Trophoblast cell (in vitro differentiated cells and primary cell): Measurements from ENCODE around the gene UBIAD1.

Experiments
- DNase-seq, 2 donors: peaks; one replicate each; pipeline ENCODE4 v3.0.0-alpha.2; 2016
- H2AFZ ChIP-seq: 2 replicates; pipeline ENCODE4 v1.6.1; 2013; ENCODE audit warnings: low read length, moderate library complexity, mild to moderate bottlenecking; ENCODE audit not compliant: insufficient read depth, poor library complexity
- H2AK5ac ChIP-seq: 2 replicates; pipeline ENCODE4 v1.6.1; 2013; ENCODE audit warnings: mild to moderate bottlenecking, low read length
- H2BK120ac ChIP-seq: 2 replicates; pipeline ENCODE4 v1.6.1; 2013; ENCODE audit warnings: low read length, mild to moderate bottlenecking, moderate library complexity; ENCODE audit not compliant: insufficient read depth, poor library complexity
- H2BK12ac ChIP-seq: 2 replicates; pipeline ENCODE4 v1.6.1; 2013; ENCODE audit warnings: mild to moderate bottlenecking, low read length, moderate library complexity
- H2BK5ac ChIP-seq: 2 replicates; pipeline ENCODE4 v1.6.1; 2013; ENCODE audit warnings: low read length, low read depth, moderate library complexity, mild to moderate bottlenecking; ENCODE audit not compliant: poor library complexity
- H3K14ac ChIP-seq: 2 replicates; pipeline ENCODE4 v1.6.1; 2013; ENCODE audit warnings: mild to moderate bottlenecking, low read length
- H3K18ac ChIP-seq: 2 replicates; pipeline ENCODE4 v1.6.1; 2013; ENCODE audit warnings: mild to moderate bottlenecking, low read length
- H3K23ac ChIP-seq: 2 replicates; pipeline ENCODE4 v1.6.1; 2013; ENCODE audit warnings: low read length
- H3K27ac ChIP-seq: 2 replicates; pipeline ENCODE4 v1.5.1; 2013; ENCODE audit warnings: low read depth, mild to moderate bottlenecking, inconsistent platforms, low read length, moderate library complexity
- H3K27me3 ChIP-seq: 2 replicates; pipeline ENCODE4 v1.6.1; 2013; ENCODE audit warnings: inconsistent platforms, mild to moderate bottlenecking, low read length, moderate library complexity; ENCODE audit not compliant: insufficient read depth
- H3K36me3 ChIP-seq, 2 experiments: 1 replicate in 1 of 2; 2 replicates in 1 of 2; pipeline ENCODE4 v1.6.1; 2013; ENCODE audit warnings: low read length in 2 of 2, mild to moderate bottlenecking in 2 of 2, moderate library complexity in 1 of 2; ENCODE audit not compliant: insufficient read depth in 2 of 2, control insufficient read depth in 1 of 2
- H3K4ac ChIP-seq: 2 replicates; pipeline ENCODE4 v1.6.1; 2013; ENCODE audit warnings: low read depth, mild to moderate bottlenecking, low read length, moderate library complexity
- H3K4me1 ChIP-seq, 2 experiments: 1 replicate in 1 of 2; 2 replicates in 1 of 2; pipeline ENCODE4 v1.6.1; 2013; ENCODE audit warnings: low read length in 2 of 2, mild to moderate bottlenecking in 2 of 2, moderate library complexity in 1 of 2; ENCODE audit not compliant: insufficient read depth in 2 of 2, control insufficient read depth in 1 of 2
- H3K4me2 ChIP-seq: 2 replicates; pipeline ENCODE4 v1.6.1; 2013; ENCODE audit warnings: inconsistent platforms, mild to moderate bottlenecking, low read length, moderate library complexity
- H3K4me3 ChIP-seq: 2 replicates; pipeline ENCODE4 v1.5.1; 2013; ENCODE audit warnings: mild to moderate bottlenecking, low read depth, low read length, inconsistent platforms
- H3K79me1 ChIP-seq: one replicate; pipeline ENCODE4 v1.6.1; 2013; ENCODE audit warnings: low read length
- H3K79me2 ChIP-seq: 2 replicates; pipeline ENCODE4 v1.6.1; 2013; ENCODE audit warnings: low read length, mild to moderate bottlenecking; ENCODE audit not compliant: control insufficient read depth, insufficient read depth, poor library complexity
- H3K9ac ChIP-seq: 2 replicates; pipeline ENCODE4 v1.6.1; 2013; ENCODE audit warnings: mild to moderate bottlenecking, low read length
- H3K9me3 ChIP-seq: 2 replicates; pipeline ENCODE4 v1.6.1; 2013; ENCODE audit warnings: low read depth, mild to moderate bottlenecking, control low read depth, inconsistent platforms, low read length; ENCODE audit not compliant: insufficient read depth
- H4K12ac ChIP-seq: 2 replicates; pipeline ENCODE4 v1.6.1; 2013; ENCODE audit warnings: low read depth, mild to moderate bottlenecking, low read length, moderate library complexity
- H4K8ac ChIP-seq: 2 replicates; pipeline ENCODE4 v1.6.1; 2013; ENCODE audit warnings: low read depth, mild to moderate bottlenecking, low read length, moderate library complexity
- H4K91ac ChIP-seq: one replicate; pipeline ENCODE4 v1.6.1; 2013; ENCODE audit warnings: low read depth, mild to moderate bottlenecking, low read length, moderate library complexity
- WGBS: extraction: QIAGEN DNeasy Blood & Tissue Kit; methylation state at CpG from one replicate; pipeline ENCODE4 v1.1.7; 2013; ENCODE audit warnings: missing lambda C conversion rate; ENCODE audit not compliant: insufficient read length, insufficient coverage; ENCODE audit errors: extremely low coverage; 5-methylcytosine and 5-hydroxymethylcytosine counted together

The UBIAD1 gene

GRCh38 chr1:11248169-11248568 is 24.8 kb upstream of the UBIAD1 start:
- no peaks in the 10 kb centered on the region for H3K4me1 ChIP-seq
- no CpG with 5 or more reads among the region's 4 CpGs for WGBS
- no peak overlapping the region for H2BK120ac ChIP-seq
- no peak overlapping the region for H3K4ac ChIP-seq
- no peak overlapping the region for H3K4me2 ChIP-seq
- H4K8ac ChIP-seq = no peak overlapping the region
- H4K12ac ChIP-seq = no peak overlapping the region
- no peak overlapping the region for H3K23ac ChIP-seq
- H3K36me3 ChIP-seq = peaks cover 34 to 56% of the 10 kb centered on the region in 2 experiments
- H3K27me3 ChIP-seq = no peaks in the 10 kb centered on the region
- no peak for DNase-seq
- no peak overlapping the region for H2BK5ac ChIP-seq
- H2AK5ac ChIP-seq = no peak overlapping the region
- H3K4me3 ChIP-seq = no peak overlapping the region
- H2BK12ac ChIP-seq = no peak overlapping the region
- no peaks in the 10 kb centered on the region for H3K9me3 ChIP-seq
- no peak overlapping the region for H4K91ac ChIP-seq
- H3K18ac ChIP-seq = no peak overlapping the region
- no peak overlapping the region for H2AFZ ChIP-seq
- no peak overlapping the region for H3K14ac ChIP-seq
- no peak overlapping the region for H3K27ac ChIP-seq
- H3K79me2 ChIP-seq = no peaks in the 10 kb centered on the region
- H3K79me1 ChIP-seq = no peaks in the 10 kb centered on the region
- no peak overlapping the region for H3K9ac ChIP-seq

GRCh38 chr1:11252538-11252937 is 20.5 kb upstream of the UBIAD1 start:
- Histone ChIP-seq H3K23ac (no peak overlapping the region), H2AK5ac (no peak overlapping the region), H3K27ac (no peak overlapping the region), H2BK5ac (no peak overlapping the region), H3K18ac (no peak overlapping the region), H3K14ac (no peak overlapping the region), H2AFZ (no peak overlapping the region), H3K9me3 (peaks cover 4% of the 10 kb centered on the region), H3K9ac (no peak overlapping the region), H3K4ac (no peak overlapping the region), H3K27me3 (no peaks in the 10 kb centered on the region), H3K36me3 (peaks cover 55 to 65% of the 10 kb centered on the region in 2 experiments), H3K79me2 (no peaks in the 10 kb centered on the region), H4K8ac (no peak overlapping the region), H2BK12ac (no peak overlapping the region), H3K4me1 (no peaks in the 10 kb centered on the region), H3K79me1 (no peaks in the 10 kb centered on the region), H3K4me3 (no peak overlapping the region), H2BK120ac (no peak overlapping the region), H3K4me2 (no peak overlapping the region), H4K12ac (no peak overlapping the region), H4K91ac (no peak overlapping the region)
- no CpG with 5 or more reads among the region's 8 CpGs for WGBS
- DNase-seq = no peak

GRCh38 chr1:11253226-11253625 is 19.8 kb upstream of the UBIAD1 start:
- H4K12ac ChIP-seq = no peak overlapping the region
- H2BK5ac ChIP-seq = no peak overlapping the region
- H3K14ac ChIP-seq = no peak overlapping the region
- H3K18ac ChIP-seq = no peak overlapping the region
- H3K4ac ChIP-seq = no peak overlapping the region
- no peaks in the 10 kb centered on the region for H3K27me3 ChIP-seq
- no peak overlapping the region for H2BK12ac ChIP-seq
- no peak overlapping the region for H2AFZ ChIP-seq
- no peak overlapping the region for H3K27ac ChIP-seq
- peaks cover 55 to 64% of the 10 kb centered on the region in 2 experiments for H3K36me3 ChIP-seq
- no peak overlapping the region for H3K23ac ChIP-seq
- H3K4me2 ChIP-seq = no peak overlapping the region
- H3K79me1 ChIP-seq = no peaks in the 10 kb centered on the region
- no peak overlapping the region for H3K4me3 ChIP-seq
- H3K4me1 ChIP-seq = no peaks in the 10 kb centered on the region
- WGBS = no CpG with 5 or more reads among the region's 8 CpGs
- peaks cover 4% of the 10 kb centered on the region for H3K9me3 ChIP-seq
- no peak overlapping the region for H3K9ac ChIP-seq
- H4K8ac ChIP-seq = no peak overlapping the region
- no peak overlapping the region for H4K91ac ChIP-seq
- no peak for DNase-seq
- no peak overlapping the region for H2BK120ac ChIP-seq
- H2AK5ac ChIP-seq = no peak overlapping the region
- no peaks in the 10 kb centered on the region for H3K79me2 ChIP-seq

GRCh38 chr1:11256299-11256698 is 16.7 kb upstream of the UBIAD1 start:
- DNase-seq = no peak
- H2BK12ac ChIP-seq = no peak overlapping the region
- H3K14ac ChIP-seq = no peak overlapping the region
- no peaks in the 10 kb centered on the region for H3K79me1 ChIP-seq
- no peak overlapping the region for H3K4ac ChIP-seq
- no peak overlapping the region for H2BK120ac ChIP-seq
- H3K4me2 ChIP-seq = no peak overlapping the region
- H3K18ac ChIP-seq = no peak overlapping the region
- H2AFZ ChIP-seq = no peak overlapping the region
- H4K12ac ChIP-seq = no peak overlapping the region
- H3K9ac ChIP-seq = no peak overlapping the region
- H3K9me3 ChIP-seq = peaks cover 4% of the 10 kb centered on the region
- H2AK5ac ChIP-seq = no peak overlapping the region
- no peaks in the 10 kb centered on the region for H3K27me3 ChIP-seq
- H3K23ac ChIP-seq = no peak overlapping the region
- no peak overlapping the region for H4K8ac ChIP-seq
- WGBS = no CpG with 5 or more reads among the region's 1 CpG
- no peak overlapping the region for H4K91ac ChIP-seq
- H3K36me3 ChIP-seq = peaks cover 51 to 63% of the 10 kb centered on the region in 2 experiments
- no peak overlapping the region for H3K4me3 ChIP-seq
- no peak overlapping the region for H2BK5ac ChIP-seq
- H3K79me2 ChIP-seq = no peaks in the 10 kb centered on the region
- no peak overlapping the region for H3K27ac ChIP-seq
- H3K4me1 ChIP-seq = no peaks in the 10 kb centered on the region
